Limb (tissue), 2 donors: Measurements from ENCODE around the gene RAB5IF.
"Not testable (repeated sequence)": the region's sequence is repeated elsewhere in the genome, so short reads cannot be mapped to it uniquely, and the experiment has no call there.

Experiments
- DNase-seq, 2 donors: peaks; one replicate each; pipeline ENCODE4 v3.0.0-alpha.2; 2016; ENCODE audit errors: extremely low spot score in 2 of 2

RAB5IF gene, protein sequence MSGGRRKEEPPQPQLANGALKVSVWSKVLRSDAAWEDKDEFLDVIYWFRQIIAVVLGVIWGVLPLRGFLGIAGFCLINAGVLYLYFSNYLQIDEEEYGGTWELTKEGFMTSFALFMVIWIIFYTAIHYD

DNA sequence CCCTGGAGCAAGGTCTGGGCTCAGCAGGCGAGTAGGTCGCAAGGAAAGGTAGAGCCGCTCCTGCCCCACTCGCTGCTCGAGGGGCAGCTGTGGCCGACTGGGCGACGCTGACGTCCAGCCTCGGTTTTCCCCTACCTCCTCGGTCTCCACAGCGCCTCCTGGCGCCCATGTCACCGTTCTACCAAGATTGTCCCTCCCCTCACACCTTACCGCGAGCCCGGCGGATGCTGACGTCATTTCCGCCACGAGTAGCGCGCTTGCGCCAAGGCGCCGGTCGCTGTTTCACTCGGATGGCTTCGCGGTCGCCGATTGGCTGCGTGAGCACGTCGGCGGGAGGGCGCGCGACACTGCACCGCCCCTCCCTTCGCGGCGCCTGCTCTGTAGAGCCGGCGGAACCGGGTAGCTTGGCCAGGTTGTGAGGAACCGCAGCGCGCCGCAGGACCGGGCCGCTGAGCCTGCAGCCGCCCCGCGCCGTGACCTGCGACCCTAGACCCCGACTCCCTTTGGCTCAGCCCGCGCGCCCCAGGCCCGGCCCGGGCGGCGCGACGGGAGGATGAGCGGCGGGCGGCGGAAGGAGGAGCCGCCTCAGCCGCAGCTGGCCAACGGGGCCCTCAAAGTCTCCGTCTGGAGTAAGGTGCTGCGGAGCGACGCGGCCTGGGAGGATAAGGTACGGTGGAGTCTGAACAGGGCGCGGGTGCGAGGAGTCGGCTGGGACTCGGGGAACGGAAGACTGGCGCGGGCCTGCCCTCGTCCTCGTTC lies at the start of gene RAB5IF:
RAB5IF (plus strand) TSS at position 381 of the 759 bp plus-strand sequence; CDS start at position 554, 173 bp downstream.
- peak; percentile 98 to 99 for DNase-seq

- no peak for DNase-seq
Observed at GRCh38 chr20:36562724-36563123, 42.9 kb upstream of the RAB5IF start.

GRCh38 chr20:36563374-36563773 lies 42.2 kb upstream of the RAB5IF start:
- no peak for DNase-seq

- DNase-seq = not testable (repeated sequence)
Observed at GRCh38 chr20:36564078-36564725, 41.4 kb upstream of the RAB5IF start.

DNA sequence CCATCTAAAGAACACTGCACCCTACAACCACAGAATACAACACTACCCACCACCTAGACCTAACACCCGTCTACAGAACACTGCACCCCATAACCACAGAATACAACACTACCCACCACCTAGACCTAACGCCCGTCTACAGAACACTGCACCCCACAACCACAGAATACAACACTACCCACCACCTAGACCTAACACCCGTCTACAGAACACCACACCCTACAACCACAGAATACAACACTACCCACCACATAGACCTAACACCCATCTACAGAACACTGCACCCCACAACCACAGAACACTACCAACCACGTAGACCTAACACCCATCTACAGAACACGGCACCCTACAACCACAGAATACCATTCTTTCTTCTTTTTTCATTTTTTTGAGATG lies 40.9 kb upstream of the RAB5IF start:
- not testable (repeated sequence) for DNase-seq

GRCh38 chr20:36565520-36565919 lies 40.1 kb upstream of the RAB5IF start:
- DNase-seq = no peak

DNA sequence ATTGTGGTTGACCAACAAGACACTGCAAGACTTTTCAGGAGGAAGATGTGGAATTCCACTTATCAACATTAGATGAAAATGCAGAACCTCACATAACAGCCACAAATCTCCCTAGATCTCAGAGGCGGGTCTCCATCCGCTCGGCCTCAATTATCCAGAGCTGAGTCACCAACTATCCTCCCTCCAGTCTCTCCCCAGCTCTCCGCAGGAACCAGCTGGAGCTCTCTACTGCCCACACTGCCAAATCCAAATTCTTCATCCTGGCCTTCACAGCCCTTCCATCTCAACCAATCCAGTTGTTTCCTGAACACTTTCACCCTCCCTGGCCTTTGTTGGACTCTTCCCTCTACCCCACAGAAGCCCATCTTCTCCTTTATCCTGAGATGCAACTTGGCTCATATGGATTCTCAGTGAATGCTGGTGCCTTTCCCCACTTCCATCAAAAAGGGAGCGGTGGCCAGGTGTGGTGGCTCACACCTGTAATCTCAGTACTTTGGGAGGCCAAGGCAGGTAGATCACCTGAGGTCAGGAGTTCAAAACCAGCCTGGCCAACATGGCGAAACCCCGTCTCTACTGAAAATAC lies 35.6 kb upstream of the RAB5IF start:
- DNase-seq = no peak

DNA sequence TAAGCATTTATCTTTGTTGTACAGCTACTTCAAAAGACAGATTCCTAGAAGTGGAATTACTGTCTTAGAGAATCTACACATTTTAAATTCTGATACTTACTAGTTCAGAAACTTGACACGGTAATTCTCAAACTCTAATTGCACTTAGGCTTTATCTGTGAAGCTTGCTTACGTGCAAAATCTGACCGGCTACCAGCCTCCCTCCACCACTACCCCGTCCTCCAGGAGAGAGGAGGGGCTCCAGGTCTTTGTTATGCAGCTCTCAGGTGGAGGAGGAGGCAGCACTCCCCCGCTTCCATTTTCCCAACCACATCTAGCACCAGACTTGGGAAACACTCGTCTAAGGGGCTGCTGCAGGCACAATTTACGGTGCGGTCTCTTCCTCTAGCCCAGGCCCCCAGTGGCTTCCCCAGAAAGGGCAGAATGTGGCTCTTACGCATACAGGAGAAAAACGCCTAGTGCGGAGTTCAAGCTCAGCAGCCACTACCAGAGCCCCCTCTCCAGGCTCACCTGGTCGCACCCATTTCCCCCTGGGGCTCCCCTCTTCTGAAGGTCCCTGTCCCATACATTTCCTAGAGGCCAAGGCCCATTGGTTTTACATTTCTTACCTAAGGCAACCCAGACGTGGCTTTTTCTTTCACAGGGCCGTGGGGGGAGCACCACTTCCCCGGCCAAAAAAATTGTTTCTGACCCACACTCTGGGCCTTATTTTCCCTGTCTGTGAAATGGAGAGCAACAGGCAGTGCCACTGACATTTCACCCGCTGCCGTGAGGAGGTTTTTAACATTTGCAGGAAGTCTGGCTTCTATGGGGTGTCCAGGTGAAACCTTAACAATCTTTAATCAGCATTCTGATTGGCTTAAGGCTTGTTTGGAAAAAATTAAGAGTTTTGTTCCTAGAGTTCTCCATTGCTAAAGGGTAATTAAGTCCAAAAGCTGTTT lies 33.7 kb upstream of the RAB5IF start:
- no peak for DNase-seq

- DNase-seq = no peak
Observed at GRCh38 chr20:36572701-36573102, 32.9 kb upstream of the RAB5IF start.

GRCh38 chr20:36573103-36573797 lies 32.3 kb upstream of the RAB5IF start, which contains the start of gene TGIF2:
Gene TGIF2, plus strand, starts transcription at chr20:36573597. Its CDS starts 5,178 bp downstream, at chr20:36578775.
- peak; percentile 92 to 95 for DNase-seq

DNA sequence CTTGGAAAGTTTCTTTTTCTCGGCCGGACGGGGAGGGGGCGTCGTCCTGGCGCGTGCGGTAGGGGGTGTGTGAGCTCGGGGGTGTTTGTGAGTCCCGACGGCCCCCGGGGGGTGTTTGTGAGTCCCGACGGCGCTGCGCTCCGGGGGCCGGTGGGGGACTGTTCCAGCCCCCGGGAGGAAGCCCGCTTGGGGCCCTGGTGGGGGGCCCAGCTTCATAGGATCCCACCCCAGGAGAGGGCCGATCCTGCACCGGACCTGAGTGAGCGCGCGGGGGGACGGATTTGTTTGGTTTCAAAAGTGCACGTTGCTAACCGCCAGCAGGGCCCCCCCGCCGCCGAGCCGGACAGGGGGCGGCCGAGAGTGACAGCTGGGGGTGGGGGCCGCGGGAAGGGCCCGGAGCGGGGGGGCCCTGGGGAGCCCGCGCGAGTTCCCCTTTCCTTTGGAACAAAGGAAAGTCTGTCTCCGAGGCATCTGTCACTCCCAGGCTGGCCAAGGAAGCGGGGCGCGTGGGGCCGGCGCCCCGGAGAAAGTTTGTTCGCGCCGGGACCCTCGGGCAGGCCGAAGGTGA lies 31.7 kb upstream of the RAB5IF start:
- DNase-seq = peak; percentile 24 to 78

DNA sequence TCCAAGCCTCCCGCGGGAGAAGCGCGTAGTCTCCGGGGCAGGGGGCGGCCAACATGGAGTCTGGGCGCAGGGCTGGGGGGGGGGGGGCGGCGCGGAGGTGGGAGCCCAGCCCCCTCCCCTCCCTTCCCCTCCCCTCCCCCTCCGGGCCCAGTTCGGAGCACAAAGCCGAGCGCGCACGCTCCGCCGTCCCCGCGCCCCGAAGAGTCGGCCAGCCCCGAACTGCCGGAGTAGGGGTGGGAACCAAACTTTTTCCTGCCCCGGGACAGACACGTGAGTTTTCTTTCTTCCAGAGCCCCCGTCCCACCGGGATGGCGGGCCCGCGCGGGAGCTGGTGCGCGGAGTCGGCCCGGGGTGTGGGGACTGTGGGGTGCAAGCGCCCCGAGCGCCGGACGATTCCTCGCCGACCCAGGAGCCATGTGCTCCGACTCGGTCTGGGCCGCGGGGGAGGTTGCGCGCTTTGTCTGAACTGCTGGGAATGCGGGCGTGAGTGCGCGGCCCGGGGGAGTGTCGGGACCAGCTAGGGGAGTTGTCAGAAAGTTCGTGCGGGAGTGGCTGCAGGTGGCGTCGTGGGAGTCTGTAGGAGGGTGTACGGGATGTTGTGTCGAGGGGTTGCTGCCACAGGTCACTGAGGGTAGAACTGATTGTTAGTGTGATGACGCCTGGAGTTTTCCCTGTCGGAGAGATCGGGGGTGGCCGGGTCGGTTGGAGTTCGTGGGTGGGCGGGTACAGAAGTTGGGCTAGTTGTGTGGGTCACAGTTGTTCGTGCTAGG lies 31.0 kb upstream of the RAB5IF start:
- DNase-seq = peak; percentile 20 to 82

DNA sequence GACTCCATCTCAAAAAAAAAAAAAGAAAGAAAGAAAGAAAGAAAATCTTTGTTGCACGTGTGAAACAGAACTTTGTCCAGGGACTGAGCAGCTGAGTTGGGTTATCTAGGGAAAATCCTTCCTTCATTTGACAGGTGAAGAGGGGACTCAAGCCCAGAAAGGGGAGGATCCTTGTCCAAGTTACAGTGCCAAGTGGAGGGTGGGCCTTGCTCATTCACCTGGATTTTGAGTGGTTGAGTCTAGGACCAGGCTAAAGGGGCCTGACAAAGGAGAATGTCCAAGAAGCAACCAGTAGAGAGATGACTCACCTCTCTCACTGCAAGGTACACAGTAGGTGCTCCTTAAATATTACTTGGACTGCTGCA lies 29.5 kb upstream of the RAB5IF start:
- DNase-seq = no peak

GRCh38 chr20:36578356-36579041 lies 27.1 kb upstream of the RAB5IF start:
- DNase-seq = no peak

DNA sequence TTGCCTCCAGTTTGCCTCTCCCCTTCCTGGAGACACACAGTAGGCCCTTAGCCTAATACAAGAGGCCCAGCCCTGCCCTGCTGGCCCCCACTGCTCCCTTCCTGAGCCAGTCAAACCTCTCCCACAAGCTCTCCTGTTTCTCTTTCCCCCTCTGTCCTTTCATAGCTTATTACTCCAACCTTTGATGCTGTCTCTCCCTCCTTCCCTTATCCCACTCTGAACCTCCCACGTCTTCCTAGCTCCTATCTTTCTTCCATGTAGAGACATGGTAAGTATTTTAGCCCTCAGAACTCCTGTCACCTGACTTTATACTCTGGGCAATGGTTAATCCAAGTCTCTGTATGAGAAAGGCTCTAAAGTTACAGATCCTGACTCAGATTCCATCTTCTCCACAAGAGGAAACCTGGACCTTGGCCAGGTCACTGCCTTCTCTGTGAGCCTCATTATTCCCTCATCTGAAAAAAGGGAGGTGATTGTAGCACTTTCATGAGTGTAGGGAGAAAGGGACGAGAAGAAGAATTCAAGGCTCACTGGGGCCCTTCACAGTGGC lies 25.5 kb upstream of the RAB5IF start:
- DNase-seq = no peak

GRCh38 chr20:36582322-36582721 lies 23.3 kb upstream of the RAB5IF start:
- DNase-seq = no peak

- no peak for DNase-seq
Observed at GRCh38 chr20:36582821-36583220, 22.8 kb upstream of the RAB5IF start.

DNA sequence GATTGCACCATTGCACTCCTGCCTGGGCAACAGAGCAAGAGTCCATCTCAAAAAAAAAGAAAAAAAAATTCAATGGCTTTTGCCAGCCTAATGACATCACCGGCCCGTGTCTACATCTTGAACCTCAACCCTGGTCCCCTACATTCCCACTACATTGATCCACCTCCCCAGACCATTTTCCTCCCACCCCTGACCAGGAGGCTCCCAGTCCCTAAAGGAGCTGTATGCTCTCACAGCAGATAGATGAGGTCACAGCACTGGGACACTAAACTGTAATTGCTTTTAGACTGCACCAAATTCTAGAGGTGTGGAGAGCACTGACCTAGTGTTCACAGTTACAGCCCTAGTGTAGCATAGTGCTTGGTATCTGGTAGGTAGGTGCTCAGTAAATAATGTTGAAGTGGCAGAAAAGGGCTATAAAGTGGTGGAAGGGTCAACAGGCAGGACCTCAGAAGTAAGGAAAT lies 21.5 kb upstream of the RAB5IF start:
- no peak for DNase-seq
